ENCODE data around the gene ABR.
"Not testable (repeated sequence)": the region's sequence is repeated elsewhere in the genome, so short reads cannot be mapped to it uniquely, and the experiment has no call there.

Gene ABR

GRCh38 chr17:1097972-1098744 lies 81.6 kb downstream of the ABR start:
- in situ Hi-C loops (cut with HindIII; ENCODE audit: low sequenced_read_pairs), result not testable (repeated sequence)

GRCh38 chr17:1096215-1096614 lies 83.6 kb downstream of the ABR start:
- in situ Hi-C loops (cut with HindIII; ENCODE audit: low sequenced_read_pairs), result no loop called here

GRCh38 chr17:1095853-1096173 lies 84.0 kb downstream of the ABR start:
- in situ Hi-C loops (cut with HindIII; ENCODE audit: low sequenced_read_pairs), result no loop called here

GRCh38 chr17:1095090-1095852 lies 84.5 kb downstream of the ABR start:
- in situ Hi-C loops (cut with HindIII; ENCODE audit: low sequenced_read_pairs), result no loop called here

- in situ Hi-C loops (cut with HindIII; ENCODE audit: low sequenced_read_pairs), result no loop called here
Measured at GRCh38 chr17:1094591-1094990, 85.2 kb downstream of the ABR start.

- in situ Hi-C loops (cut with HindIII; ENCODE audit: low sequenced_read_pairs), result no loop called here
Measured at GRCh38 chr17:1091900-1092299, 87.9 kb downstream of the ABR start.

GRCh38 chr17:1091190-1091534 lies 88.6 kb downstream of the ABR start:
- in situ Hi-C loops (cut with HindIII; ENCODE audit: low sequenced_read_pairs), result no loop called here

GRCh38 chr17:1090465-1091189 lies 89.2 kb downstream of the ABR start:
- in situ Hi-C loops (cut with HindIII; ENCODE audit: low sequenced_read_pairs), result no loop called here

GRCh38 chr17:1089915-1090314 lies 89.9 kb downstream of the ABR start:
- in situ Hi-C loops (cut with HindIII; ENCODE audit: low sequenced_read_pairs), result no loop called here

- in situ Hi-C loops (cut with HindIII; ENCODE audit: low sequenced_read_pairs), result no loop called here
Measured at GRCh38 chr17:1087381-1088241, 92.2 kb downstream of the ABR start.

GRCh38 chr17:1083451-1084187 lies 96.2 kb downstream of the ABR start:
- in situ Hi-C loops (cut with HindIII; ENCODE audit: low sequenced_read_pairs), result no loop called here

- in situ Hi-C loops (cut with HindIII; ENCODE audit: low sequenced_read_pairs), result no loop called here
Measured at GRCh38 chr17:1082579-1082978, 97.2 kb downstream of the ABR start.

- in situ Hi-C loops (cut with HindIII; ENCODE audit: low sequenced_read_pairs), result no loop called here
Measured at GRCh38 chr17:1078831-1079561, 100.8 kb downstream of the ABR start.

- in situ Hi-C loops (cut with HindIII; ENCODE audit: low sequenced_read_pairs), result no loop called here
Measured at GRCh38 chr17:1077986-1078711, 101.6 kb downstream of the ABR start.

- in situ Hi-C loops (cut with HindIII; ENCODE audit: low sequenced_read_pairs), result no loop called here
Measured at GRCh38 chr17:1077581-1077985, 102.2 kb downstream of the ABR start.

GRCh38 chr17:1076982-1077302 lies 102.8 kb downstream of the ABR start:
- in situ Hi-C loops (cut with HindIII; ENCODE audit: low sequenced_read_pairs), result no loop called here

GRCh38 chr17:1076299-1076981 lies 103.3 kb downstream of the ABR start:
- in situ Hi-C loops (cut with HindIII; ENCODE audit: low sequenced_read_pairs), result no loop called here

GRCh38 chr17:1074886-1075605 lies 104.7 kb downstream of the ABR start:
- in situ Hi-C loops (cut with HindIII; ENCODE audit: low sequenced_read_pairs), result no loop called here
